ENCODE measurements around the gene CLEC3A.
"Not testable (repeated sequence)": the region's sequence is repeated elsewhere in the genome, so short reads cannot be mapped to it uniquely, and the experiment has no call there.

CLEC3A gene, protein sequence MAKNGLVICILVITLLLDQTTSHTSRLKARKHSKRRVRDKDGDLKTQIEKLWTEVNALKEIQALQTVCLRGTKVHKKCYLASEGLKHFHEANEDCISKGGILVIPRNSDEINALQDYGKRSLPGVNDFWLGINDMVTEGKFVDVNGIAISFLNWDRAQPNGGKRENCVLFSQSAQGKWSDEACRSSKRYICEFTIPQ

DNA sequence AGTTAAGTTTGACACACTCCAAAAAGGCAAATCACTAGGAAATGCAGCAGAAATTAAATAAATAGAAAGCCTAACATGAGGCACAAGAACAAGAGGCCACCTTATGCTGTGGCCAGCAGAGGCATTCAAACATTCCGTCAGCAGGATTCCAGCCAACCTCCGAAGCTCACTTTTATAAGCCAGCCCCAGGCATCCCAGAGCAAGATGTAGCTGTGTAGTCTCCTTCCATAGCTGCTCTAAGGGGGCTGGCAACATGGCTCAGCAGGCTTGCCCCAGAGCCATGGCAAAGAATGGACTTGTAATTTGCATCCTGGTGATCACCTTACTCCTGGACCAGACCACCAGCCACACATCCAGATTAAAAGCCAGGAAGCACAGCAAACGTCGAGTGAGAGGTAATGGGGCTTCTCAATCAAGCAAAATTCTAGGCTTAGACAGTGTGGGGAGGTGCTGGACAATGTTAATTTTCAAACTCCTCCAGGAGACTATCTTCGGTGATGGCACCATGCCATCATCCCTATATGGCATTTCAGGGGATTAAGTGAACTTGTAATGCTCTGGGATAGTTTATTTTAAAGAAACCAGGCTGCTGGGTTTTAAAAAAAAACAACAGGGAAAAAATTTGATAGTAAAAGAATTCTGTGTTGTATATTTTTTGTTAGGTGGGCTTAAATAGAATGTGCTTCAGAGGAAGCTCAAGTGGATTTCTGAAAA is at the start of gene CLEC3A:
CLEC3A (plus strand) TSS at position 202 of the 714 bp plus-strand sequence; CDS start at position 281, 79 bp downstream.
- peak; percentile 18 for DNase-seq (ENCODE audit: low read depth)

DNA sequence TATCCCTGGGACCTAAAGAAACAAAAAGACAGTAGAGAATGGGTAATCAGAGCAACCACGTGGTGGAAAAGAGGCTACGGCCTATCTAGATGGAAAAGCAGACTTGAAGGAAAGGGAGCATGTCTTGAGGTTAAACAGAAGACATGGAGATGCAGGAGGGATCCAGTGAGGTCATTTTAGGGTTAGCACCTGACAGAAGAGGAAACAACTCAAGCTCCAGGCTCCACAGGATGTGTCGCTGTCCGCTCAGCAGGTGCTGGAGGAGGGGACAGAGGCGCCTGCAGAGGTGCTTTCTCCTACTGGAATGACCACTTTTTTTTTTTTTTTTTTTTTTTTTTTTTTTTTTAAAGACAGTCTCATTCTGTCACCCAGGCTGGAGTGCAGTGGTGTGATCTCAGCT is 47.5 kb upstream of the CLEC3A start:
- DNase-seq (ENCODE audit: low read depth): peak; percentile 14

DNA sequence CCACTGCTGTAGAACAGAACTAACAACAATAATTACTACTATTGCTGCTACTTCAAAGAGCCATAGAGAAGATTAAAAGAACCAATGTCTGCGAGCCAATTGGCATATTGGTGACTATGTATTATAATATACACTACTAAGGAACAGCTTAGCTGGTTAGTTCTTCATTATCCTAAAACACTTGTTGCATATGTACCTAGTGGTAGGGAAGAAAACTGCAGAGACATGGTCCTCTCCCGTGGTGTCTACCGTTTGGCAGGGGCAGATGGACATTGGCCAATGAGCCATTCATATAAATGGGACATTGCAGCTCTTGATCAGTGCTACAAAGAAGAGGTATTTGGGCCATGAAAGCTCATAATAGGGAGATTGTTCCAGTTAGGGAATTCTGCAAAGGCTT is 46.4 kb upstream of the CLEC3A start:
- DNase-seq (ENCODE audit: low read depth): no peak

DNA sequence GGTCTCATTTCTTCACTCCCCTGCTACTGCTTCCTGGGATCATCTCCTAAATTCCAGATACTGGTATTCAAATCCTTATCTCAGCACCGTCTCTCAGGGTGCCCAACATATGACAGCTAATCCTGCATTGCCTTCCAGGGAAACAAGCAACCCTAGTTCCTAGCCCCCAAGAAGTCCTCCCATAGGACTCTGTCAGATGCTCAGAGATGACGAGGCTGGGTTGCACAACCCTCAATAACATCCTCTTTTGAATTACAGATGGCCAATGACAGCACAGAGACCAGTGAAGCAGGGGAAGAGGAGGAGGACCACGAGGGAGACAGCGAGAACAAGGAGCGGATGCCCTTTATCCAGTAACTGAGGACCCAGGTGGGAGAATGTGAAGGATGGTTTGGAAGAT is 45.0 kb upstream of the CLEC3A start:
- DNase-seq (ENCODE audit: low read depth): no peak

DNA sequence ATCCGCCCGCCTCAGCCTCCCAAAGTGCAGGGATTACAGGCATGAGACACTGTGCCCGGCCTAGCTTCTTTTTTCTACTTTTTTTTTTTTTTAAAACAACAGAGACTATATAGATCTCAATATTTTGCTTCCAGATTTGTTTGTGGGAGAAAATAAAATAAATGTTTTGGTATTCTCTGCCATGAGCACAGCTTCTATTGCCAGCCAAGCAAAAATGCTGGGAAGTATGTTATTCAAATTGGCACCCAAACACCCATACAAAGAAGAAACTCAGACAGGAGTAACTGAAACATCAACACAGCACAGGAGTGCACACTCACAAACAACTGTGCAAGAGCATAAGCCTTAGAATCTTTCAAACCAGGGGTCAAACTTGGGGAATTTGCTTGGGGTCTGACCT is 37.2 kb upstream of the CLEC3A start:
- DNase-seq (ENCODE audit: low read depth): no peak

DNA sequence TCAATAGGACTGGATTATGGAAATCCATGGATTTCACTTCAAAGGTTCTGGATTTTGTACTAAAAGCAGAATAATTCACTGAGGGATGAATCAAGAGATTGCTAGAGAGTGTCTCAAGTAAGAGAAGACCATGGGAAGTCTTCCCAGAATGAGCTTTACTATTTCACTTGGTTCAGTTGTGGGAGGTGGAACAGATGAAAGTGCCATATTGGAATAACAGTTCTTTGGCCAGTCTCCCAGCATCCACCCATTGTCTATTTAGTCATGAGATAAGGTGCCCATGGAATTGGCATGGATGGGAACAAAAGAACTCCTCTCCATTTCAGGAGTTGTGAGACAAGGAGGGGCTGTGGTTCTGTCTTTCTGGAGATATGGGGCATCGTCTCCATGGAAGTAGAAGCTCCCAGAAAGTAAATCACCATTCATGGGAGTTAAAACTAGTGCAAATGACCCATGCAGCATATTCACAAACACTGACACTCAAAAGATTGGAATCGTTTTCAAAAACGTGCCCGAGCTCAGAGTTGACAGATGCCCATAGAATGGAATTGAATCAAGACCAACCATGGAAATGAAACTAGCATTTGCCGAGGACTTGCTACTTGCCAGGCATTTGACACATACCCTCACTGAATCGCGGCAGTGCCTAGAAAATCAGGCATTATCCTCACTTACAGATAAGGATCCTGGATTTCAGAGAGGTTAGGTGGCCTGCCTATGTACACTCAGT is 36.2 kb upstream of the CLEC3A start:
- DNase-seq (ENCODE audit: low read depth): no peak

DNA sequence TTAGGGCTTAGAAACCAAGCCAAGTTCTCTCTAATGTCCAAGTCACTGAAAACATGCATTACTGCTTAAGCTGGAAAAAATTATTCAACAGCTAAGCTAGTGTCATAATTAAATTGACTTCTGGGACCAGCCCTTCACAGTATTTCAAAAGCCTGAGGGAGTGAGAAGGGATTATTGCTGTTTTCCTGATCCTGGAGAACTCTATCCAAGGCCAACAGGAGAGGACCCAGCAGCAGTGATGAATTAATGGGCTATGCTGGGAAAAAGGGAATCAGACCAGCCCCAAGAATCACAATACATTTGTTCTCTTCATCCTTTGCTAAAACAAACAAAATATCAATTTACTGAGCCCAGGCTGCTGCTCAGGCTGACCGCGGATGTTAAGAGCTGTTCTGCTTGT is 34.5 kb upstream of the CLEC3A start:
- DNase-seq (ENCODE audit: low read depth): no peak

DNA sequence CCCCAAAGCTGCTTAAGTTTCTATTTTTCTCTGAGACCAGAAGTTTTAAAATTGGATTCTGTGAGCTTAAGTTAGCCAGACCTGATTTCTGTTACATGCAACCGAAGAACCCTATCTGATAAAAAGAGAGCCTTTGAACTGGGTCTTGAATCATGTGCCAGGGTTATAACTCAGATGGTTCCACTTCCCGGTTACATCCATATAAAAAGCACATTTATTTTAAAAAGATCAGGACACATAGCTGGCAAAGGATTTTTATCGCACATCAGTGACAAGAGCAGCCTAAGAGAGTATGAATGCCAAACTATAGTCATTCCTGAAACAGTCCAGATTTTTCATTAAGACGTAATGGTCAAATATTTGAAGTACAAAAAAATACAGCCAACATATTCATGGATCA is 32.5 kb upstream of the CLEC3A start:
- no peak for DNase-seq (ENCODE audit: low read depth)

DNA sequence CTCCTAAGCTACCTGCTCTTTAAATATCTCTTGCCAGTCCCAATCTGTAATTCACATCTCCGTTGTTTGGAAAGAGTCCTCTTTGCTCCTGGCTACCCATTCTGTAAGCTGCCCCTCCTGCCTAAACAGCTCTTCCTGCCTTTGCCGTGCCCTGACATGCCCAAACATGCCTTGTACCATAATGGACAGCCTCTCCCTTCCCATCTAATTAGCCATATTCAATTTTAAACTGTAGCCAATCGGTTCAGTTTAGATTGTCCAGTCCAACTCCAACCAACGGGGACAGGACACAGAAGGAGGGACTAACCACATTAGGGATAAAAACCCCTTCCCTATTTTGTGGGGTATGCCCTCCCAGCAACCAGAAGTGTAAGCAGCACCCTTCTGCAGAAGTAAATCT is 30.6 kb upstream of the CLEC3A start:
- DNase-seq (ENCODE audit: low read depth): no peak

DNA sequence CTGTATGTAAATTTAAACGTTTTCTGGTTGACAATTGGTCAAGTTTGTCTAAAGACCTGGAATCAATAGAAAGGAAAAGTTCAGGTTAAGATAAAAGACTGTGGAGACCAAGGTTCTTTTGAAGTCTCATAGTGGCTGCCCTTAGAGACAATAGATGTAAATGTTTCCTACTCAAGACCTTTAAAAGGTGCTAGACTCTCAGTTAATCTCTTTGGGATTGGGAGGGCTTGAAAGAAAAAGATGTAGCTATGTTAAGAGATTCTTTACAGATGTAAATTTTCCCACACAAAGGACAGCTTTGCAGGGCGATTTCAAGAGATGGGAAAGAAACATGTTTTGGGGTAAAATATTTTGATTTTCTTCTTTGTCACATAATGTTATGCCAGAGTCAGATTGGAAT is 30.0 kb upstream of the CLEC3A start:
- DNase-seq (ENCODE audit: low read depth): not testable (repeated sequence)

DNA sequence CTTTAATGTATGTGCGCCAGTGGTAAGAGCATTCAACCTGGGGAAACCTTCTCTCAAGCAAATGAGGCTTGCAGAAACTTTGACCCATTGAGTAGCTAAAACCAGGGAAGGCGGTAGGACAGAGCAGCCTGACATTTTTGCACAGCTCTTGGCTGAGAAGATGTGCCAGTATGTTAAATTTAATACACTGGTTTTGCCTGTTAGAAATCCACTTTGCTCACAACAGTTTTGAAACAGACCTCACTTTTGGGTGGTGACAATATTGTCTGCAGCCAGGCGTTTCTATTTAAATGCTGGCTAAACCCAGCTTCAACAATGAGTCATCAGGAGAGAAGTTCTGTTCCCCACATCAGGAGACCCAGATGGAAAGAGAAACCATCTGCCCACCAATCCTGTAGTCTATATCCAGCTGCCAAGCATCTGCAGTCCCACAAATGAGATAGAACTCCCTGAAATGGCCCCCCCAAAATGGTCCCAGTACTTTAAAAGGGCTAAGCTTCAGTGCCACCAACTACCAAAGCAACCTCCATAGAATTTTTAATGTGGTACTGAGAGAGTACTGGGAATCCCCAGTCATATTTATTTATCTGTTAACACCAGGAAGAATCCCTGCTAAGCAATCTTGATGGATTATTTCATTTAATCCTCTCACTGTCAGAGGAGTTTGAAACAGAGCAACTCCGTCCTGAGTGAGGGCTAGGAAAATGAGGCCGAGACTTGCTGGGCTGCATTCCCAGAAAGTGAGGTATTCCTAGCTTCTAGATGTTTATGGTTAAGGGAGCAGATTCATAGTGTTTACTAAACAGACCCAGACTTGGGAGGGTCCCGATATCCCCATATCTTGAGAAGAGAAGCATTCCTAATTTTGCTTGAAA is 29.0 kb upstream of the CLEC3A start:
- peak; percentile 59 for DNase-seq (ENCODE audit: low read depth)

DNA sequence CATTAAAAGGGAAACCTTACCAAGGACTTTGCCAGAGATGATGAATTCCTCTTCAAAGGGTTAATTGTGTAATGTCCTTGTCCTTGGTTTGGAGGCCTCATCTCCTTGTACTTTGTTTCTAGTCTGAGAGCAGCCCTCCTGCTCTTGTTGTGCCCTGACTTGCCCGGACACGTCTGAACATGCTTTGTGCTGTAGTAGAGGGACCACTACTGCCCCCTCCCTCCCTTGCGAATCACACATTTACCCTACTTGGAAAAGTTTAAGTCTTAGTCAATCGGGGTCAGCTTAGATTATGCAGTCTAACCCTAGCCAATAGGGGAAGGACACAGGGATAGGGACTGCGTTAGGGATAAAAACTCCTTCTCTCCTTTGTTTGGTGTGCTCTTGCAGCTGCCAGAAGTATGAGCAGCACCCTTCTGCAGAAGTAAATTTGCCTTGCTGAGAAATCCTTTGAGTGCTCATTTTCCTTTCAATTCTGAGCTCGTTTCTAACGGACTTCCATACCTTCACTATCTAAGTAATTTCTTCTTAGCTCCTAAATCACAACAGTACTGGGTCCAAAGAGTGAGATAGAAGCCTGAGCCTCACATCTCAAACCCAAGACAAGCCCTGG is 26.4 kb upstream of the CLEC3A start:
- DNase-seq (ENCODE audit: low read depth): no peak

DNA sequence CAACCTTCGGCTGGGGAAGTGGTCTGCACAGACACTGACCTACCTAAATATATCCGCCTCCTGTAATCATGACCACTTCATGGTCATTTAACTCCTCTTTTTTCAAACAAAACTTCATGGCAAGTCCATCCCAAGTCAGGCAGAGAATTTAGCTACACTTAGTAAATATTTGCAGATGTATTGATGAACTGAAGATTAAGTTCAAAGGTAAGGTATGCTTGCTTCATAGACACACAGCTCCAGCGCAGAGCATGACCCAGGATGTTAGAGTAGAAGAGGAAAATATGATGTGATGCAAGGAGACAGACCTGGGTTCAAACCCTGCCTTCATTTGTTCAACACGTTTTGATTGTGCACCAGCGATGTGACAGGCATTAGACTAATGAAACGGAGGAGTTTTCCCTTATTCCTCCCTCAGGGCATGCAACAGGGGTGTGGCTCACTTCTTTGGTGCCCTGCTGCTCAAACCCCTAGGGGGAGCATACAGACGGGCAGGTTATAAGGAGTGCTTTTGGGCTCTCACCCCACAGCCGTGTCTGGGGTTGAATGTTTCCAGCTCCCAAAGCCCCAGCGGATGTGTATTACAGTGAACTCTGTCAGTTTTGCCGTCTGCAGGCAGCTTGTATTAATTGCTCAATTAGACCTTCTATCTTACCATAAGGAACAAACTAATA is 23.9 kb upstream of the CLEC3A start:
- DNase-seq (ENCODE audit: low read depth): no peak

DNA sequence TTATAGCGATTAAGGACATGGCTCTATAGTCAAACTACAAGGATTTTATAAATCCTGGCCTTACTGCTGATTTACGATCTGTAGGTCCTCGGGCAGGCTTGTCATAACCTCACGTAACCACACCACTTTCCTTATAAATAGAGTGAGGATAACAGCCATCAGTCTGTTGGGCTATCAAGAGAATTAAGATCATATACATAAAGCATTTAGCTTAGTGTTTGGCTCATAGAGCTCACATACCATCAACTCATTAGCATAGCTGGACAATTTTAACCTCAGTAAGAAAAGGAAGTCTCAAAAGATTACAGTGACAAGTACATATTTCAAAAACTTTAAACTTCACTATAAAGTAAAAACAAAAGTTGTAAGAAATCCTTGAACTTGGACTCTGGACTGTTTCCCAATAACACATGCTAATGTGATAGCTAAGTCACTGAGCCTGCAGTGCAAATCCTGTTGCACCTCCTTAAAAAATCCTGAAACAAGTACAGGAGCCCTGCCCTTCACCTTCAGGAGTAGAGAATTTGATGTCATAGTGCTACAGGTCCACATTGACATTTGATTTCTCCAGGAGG is 20.8 kb upstream of the CLEC3A start:
- no peak for DNase-seq (ENCODE audit: low read depth)

DNA sequence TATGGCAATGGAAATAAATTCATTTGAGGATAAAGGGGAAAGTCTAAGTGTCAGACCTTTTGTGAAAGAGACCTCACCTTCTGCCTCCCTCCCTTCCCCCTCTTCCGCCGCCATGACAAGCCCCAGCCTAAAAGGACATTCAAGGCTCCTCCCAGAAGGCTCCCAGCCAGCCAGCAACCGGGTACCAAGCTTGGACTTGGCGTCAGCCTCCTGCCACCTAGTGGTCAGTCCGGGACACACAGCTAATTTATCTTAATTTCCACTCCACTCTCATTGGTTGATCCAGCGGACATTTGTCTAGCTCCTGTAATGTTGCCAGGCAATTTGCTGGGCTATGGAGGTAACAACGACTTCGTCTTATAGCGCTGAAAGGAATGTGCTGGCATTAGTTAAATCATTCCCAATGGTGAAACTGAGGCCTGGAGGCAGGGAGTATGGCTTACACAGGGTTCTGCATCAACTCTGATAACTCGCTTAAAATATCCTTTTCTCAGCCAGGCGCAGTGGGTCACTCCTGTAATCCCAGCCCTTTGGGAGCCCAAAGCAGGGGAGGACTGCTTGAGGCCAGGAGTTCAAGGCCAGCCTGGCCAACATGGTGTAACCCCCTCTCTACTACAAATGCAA is 19.3 kb upstream of the CLEC3A start:
- peak; percentile 91 for DNase-seq (ENCODE audit: low read depth)

DNA sequence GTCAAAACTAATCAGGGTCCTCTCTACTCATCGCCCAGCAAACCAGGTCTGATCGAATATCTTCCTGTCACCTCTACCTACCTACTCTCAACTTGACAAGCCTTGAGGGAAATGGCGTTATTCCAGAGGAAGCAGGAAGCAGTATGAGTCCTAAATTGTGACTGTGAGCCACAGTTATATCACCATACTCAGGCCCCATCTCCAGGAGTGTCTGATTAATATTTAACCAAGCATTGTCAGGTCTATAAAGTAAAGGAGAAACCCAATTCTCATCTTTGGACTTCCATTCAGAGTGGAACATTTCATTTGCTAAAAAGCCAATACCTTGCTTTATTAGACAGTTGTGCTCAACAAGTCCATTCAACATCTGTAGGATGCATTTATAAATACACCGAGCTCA is 17.8 kb upstream of the CLEC3A start:
- no peak for DNase-seq (ENCODE audit: low read depth)

DNA sequence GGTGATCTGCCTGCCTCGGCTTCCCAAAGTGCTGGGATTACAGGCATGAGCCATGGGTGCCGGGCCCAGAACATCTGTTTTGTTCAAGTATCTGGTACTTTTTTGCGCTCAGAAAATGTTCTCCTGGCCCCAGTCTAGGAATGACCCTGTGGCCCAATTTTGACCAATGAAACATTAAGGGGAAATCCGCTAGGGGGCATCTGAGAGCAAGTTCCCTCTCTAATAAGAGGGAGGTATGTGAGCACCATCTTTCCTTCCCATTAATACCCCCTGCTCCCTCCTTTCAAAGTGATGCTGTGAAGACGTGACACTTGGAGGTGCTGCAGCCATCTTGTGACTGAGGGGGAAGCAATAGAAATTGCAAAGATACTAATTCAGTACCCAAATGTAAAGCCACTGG is 16.5 kb upstream of the CLEC3A start:
- DNase-seq (ENCODE audit: low read depth): no peak

DNA sequence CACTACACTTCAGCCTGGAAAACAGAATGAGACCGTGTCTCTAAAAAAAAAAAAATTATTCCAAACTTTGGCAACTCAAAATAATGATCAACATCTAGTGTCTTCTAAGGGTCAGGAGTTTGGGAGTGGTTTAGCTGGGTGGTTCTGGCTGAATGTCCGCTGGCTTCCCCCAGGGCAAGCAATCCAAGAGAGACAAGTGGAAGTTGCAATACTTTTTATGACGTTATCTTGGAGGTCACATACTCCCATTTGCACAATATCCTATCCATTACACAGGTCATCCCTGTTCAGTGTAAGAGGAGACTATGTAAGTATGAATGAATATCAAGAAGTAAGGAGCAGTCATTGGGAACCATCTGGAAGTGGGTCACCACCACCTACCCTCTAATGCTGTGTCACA is 15.2 kb upstream of the CLEC3A start:
- DNase-seq (ENCODE audit: low read depth): no peak

DNA sequence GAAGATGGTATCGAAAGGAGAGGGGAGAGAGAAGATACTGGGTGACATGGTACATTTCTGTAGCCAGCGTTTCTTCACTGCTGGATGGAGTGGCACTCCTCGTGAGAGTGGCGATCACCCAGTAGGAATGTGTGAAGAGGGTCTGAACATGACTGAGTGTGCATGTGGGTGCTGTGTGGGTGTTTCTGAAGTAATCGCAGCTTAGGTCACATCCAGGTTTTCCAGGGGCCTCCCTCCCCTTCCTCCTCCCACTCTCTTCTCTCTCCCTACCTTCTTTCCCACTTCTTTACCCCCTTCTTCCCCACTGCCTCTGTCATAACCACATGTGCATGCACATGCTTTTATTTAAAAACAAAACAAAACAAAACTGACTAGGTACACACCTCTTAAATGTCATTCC is 1.8 kb downstream of the CLEC3A start:
- no peak for DNase-seq (ENCODE audit: low read depth)

DNA sequence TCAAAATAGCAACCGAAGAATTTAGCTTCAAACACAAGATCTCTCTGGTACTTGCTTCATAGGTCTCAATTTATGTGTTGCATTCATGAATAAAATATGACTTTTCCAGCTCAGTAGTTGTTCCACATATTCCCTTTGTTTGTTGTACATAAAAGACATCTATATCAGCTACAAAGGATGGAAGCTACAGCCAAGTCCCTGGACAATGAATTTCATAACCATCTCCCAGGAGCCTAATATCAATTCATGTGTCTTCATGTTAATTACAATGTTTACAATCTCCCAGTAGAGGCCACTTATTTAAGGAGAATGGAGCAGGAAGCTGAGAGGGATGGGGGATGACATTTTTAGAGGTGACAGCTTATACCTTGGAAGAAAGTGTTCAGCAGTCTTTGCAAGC is 3.3 kb downstream of the CLEC3A start:
- no peak for DNase-seq (ENCODE audit: low read depth)

DNA sequence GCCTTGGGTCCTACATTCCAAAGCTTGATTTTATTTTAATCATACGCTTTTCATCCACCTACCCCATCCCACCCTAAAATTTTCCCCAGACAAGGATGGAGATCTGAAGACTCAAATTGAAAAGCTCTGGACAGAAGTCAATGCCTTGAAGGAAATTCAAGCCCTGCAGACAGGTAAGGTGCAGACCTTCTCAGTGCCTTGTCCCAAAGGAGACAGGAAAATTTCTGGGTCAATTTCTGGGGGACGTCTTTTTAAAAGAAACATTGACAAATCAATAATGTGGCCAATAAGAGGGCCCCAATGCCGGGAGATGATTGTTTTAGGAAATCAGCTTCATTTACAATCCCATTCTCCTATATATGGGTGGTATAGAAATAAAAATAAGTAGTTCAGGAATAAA is 5.7 kb downstream of the CLEC3A start:
- no peak for DNase-seq (ENCODE audit: low read depth)
